Neural cell (in vitro differentiated cells): Measurements from ENCODE around the gene SLC12A5. TPM values are rescaled to one million over a fixed set of nuclear protein-coding genes. Genes with fewer than 3 reads are reported as not detected.

Source experiments
- H2AFZ ChIP-seq: fragments of 200-600, 300-800 bp; sonication (generic), shearing (Covaris generic); 2 replicates; pipeline ENCODE4 v1.6.0; 2014; ENCODE audit warnings: low read depth, mild to moderate bottlenecking, antibody characterized with exemption, low read length, moderate library complexity
- H3F3A ChIP-seq: fragments of 200-600 bp; shearing (Covaris generic); 2 replicates; pipeline ENCODE4 v1.6.1; 2016; ENCODE audit warnings: mild to moderate bottlenecking, moderate library complexity, mixed read lengths, antibody characterized with exemption, low read length; ENCODE audit not compliant: insufficient read depth, poor library complexity, severe bottlenecking
- H3K27ac ChIP-seq: fragments of 200-600, 300-800 bp; sonication (generic), shearing (Covaris generic); 2 replicates; pipeline ENCODE4 v1.5.1; 2014; ENCODE audit warnings: mild to moderate bottlenecking, low read length, moderate library complexity
- H3K27me3 ChIP-seq: fragments of 300-800, 200-600 bp; sonication (generic), shearing (Covaris generic); 2 replicates; pipeline ENCODE4 v1.6.0; 2014; ENCODE audit warnings: mild to moderate bottlenecking, low read depth, low read length, moderate library complexity; ENCODE audit not compliant: insufficient read depth
- H3K36me3 ChIP-seq: fragments of 300-800, 200-600 bp; sonication (generic), shearing (Covaris generic); 2 replicates; pipeline ENCODE4 v1.5.1; 2014; ENCODE audit warnings: mild to moderate bottlenecking, antibody characterized with exemption, low read length, moderate library complexity; ENCODE audit not compliant: insufficient read depth
- H3K4me2 ChIP-seq: fragments of 300-800, 200-600 bp; sonication (generic), shearing (Covaris generic); 2 replicates; pipeline ENCODE4 v1.6.0; 2014; ENCODE audit warnings: mild to moderate bottlenecking, low read length
- H3K4me3 ChIP-seq: fragments of 300-800, 200-600 bp; sonication (generic), shearing (Covaris generic); 2 replicates; pipeline ENCODE4 v1.5.1; 2014; ENCODE audit warnings: mild to moderate bottlenecking, low read length, moderate library complexity
- H3K79me2 ChIP-seq: fragments of 200-600 bp; shearing (Covaris generic); replicated peaks from 2 replicates; pipeline ENCODE4 v1.6.0; 2014; ENCODE audit warnings: mild to moderate bottlenecking, low read length, moderate library complexity; ENCODE audit not compliant: insufficient read depth
- H3K9ac ChIP-seq: fragments of 300-800, 200-600 bp; sonication (generic), shearing (Covaris generic); 2 replicates; pipeline ENCODE4 v1.6.1; 2016; ENCODE audit warnings: mild to moderate bottlenecking, low read length, mixed read lengths
- H3K9me2 ChIP-seq: fragments of 200-600 bp; shearing (Covaris generic); 2 replicates; pipeline ENCODE4 v1.6.1; 2016; ENCODE audit warnings: mild to moderate bottlenecking, low read length, mixed read lengths; ENCODE audit not compliant: insufficient read depth
- H3K9me3 ChIP-seq: fragments of 200-600, 300-800 bp; sonication (generic), shearing (Covaris generic); 2 replicates; pipeline ENCODE4 v1.6.1; 2016; ENCODE audit warnings: mild to moderate bottlenecking, mixed run types, low read length, moderate library complexity, mixed read lengths
- H4K20me1 ChIP-seq: fragments of 200-600 bp; shearing (Covaris generic); 2 replicates; pipeline ENCODE4 v1.6.1; 2016; ENCODE audit warnings: mild to moderate bottlenecking, mixed run types; ENCODE audit not compliant: insufficient read depth
- CTCF ChIP-seq: fragments of 450-650 bp; IDR thresholded peaks from 2 replicates; pipeline ENCODE4 v1.5.1; 2014; ENCODE audit warnings: antibody characterized with exemption, mild to moderate bottlenecking, moderate library complexity; ENCODE audit not compliant: poor library complexity, severe bottlenecking
- EP300 ChIP-seq: fragments of 450-650 bp; conservative IDR thresholded peaks from 2 replicates; pipeline ENCODE4 v1.6.1; 2014; ENCODE audit warnings: antibody characterized with exemption, mild to moderate bottlenecking, moderate library complexity; ENCODE audit not compliant: poor library complexity, severe bottlenecking
- EZH2 ChIP-seq: fragments of 200-600, 300-800 bp; shearing (Covaris generic), sonication (generic); IDR thresholded peaks from 2 replicates; pipeline ENCODE4 v1.6.1; 2014; ENCODE audit warnings: antibody characterized with exemption, low read length, borderline replicate concordance, mild to moderate bottlenecking; ENCODE audit not compliant: insufficient read depth, poor library complexity, severe bottlenecking
- MXI1 ChIP-seq: fragments of 450-650 bp; conservative IDR thresholded peaks from 2 replicates; pipeline ENCODE4 v1.6.1; 2014; ENCODE audit warnings: antibody characterized with exemption, mild to moderate bottlenecking; ENCODE audit not compliant: poor library complexity, severe bottlenecking
- POLR2AphosphoS5 ChIP-seq: IDR thresholded peaks from 2 replicates; pipeline ENCODE4 v1.6.1; 2012
- RAD21 ChIP-seq: fragments of 450-650 bp; conservative IDR thresholded peaks from 2 replicates; pipeline ENCODE4 v1.6.1; 2014; ENCODE audit warnings: antibody characterized with exemption, mild to moderate bottlenecking, moderate library complexity
- REST ChIP-seq: IDR thresholded peaks from 2 replicates; pipeline ENCODE4 v1.6.1; 2012; ENCODE audit warnings: borderline replicate concordance
- SMC3 ChIP-seq: fragments of 450-650 bp; conservative IDR thresholded peaks from 2 replicates; pipeline ENCODE4 v1.6.1; 2014; ENCODE audit warnings: antibody characterized with exemption, mild to moderate bottlenecking, moderate library complexity; ENCODE audit not compliant: poor library complexity
- TAF1 ChIP-seq: IDR thresholded peaks from 2 replicates; pipeline ENCODE4 v1.6.1; 2012; ENCODE audit warnings: low read depth
- polyA plus RNA-seq: library from polyadenylated mRNA; depleted of rRNA; stranded (reverse); fragments of >200 nt; gene quantifications from 2 replicates; pipeline ENCODE4 v1.2.3, GENCODE V29; 2014

SLC12A5 gene
- polyA plus RNA-seq, 1 donor from 2014 or later: 53.1 TPM

GRCh38 chr20:45983279-45983743 is 45.7 kb upstream of the SLC12A5 start:
- Histone ChIP-seq H4K20me1 (no peaks in the 10 kb centered on the region), H2AFZ (no peak overlapping the region), H3K4me3 (no peak overlapping the region), H3K27me3 (no peaks in the 10 kb centered on the region), H3K9me3 (no peaks in the 10 kb centered on the region), H3K27ac (no peak overlapping the region), H3K4me2 (no peak overlapping the region), H3K9me2 (no peaks in the 10 kb centered on the region), H3K79me2 (no peaks in the 10 kb centered on the region), H3K36me3 (no peaks in the 10 kb centered on the region), H3F3A (no peaks in the 10 kb centered on the region), H3K9ac (no peak overlapping the region)
- no peak for TF ChIP-seq POLR2AphosphoS5
- TF ChIP-seq REST: no peak
- TF ChIP-seq MXI1: no peak
- TF ChIP-seq RAD21: no peak
- TF ChIP-seq CTCF: no peak
- no peak for TF ChIP-seq TAF1
- TF ChIP-seq EP300: no peak
- no peak for TF ChIP-seq EZH2
- TF ChIP-seq SMC3: no peak

GRCh38 chr20:45985573-45985972 is 43.4 kb upstream of the SLC12A5 start:
- Histone ChIP-seq H3F3A (no peaks in the 10 kb centered on the region), H3K36me3 (no peaks in the 10 kb centered on the region), H3K9ac (no peak overlapping the region), H3K27ac (no peak overlapping the region), H3K27me3 (no peaks in the 10 kb centered on the region), H4K20me1 (no peaks in the 10 kb centered on the region), H2AFZ (no peak overlapping the region), H3K4me2 (no peak overlapping the region), H3K9me3 (no peaks in the 10 kb centered on the region), H3K79me2 (no peaks in the 10 kb centered on the region), H3K9me2 (no peaks in the 10 kb centered on the region), H3K4me3 (no peak overlapping the region)
- TF ChIP-seq REST (no peak), SMC3 (no peak), TAF1 (no peak), CTCF (no peak)
